Parathyroid adenoma (tissue), 2 donors: ENCODE data around the gene EDIL3.

Source experiments
- H2AFZ ChIP-seq: fragments of 300-600 bp; sonication (generic); one replicate; pipeline ENCODE4 v1.7.0; 2017; ENCODE audit warnings: antibody characterized with exemption, mild to moderate bottlenecking
- H3K27ac ChIP-seq: fragments of 300-600 bp; sonication (generic); one replicate; pipeline ENCODE4 v1.7.0; 2017
- H3K27me3 ChIP-seq: fragments of 300-600 bp; sonication (generic); one replicate; pipeline ENCODE4 v1.7.0; 2017; ENCODE audit warnings: low read length; ENCODE audit not compliant: control insufficient read depth, insufficient read depth
- H3K36me3 ChIP-seq: fragments of 300-600 bp; sonication (generic); one replicate; pipeline ENCODE4 v1.7.0; 2017; ENCODE audit warnings: low read length; ENCODE audit not compliant: control insufficient read depth, insufficient read depth
- H3K4me1 ChIP-seq: fragments of 300-600 bp; sonication (generic); one replicate; pipeline ENCODE4 v1.7.0; 2017; ENCODE audit warnings: control low read depth
- H3K4me2 ChIP-seq: fragments of 300-600 bp; sonication (generic); one replicate; pipeline ENCODE4 v1.7.0; 2017; ENCODE audit warnings: low read length
- H3K4me3 ChIP-seq: fragments of 300-600 bp; sonication (generic); one replicate; pipeline ENCODE4 v1.7.0; 2017; ENCODE audit warnings: low read depth, low read length
- H3K79me2 ChIP-seq: fragments of 300-600 bp; sonication (generic); one replicate; pipeline ENCODE4 v1.7.0; 2017; ENCODE audit warnings: control low read depth
- H3K9ac ChIP-seq: fragments of 300-600 bp; sonication (generic); one replicate; pipeline ENCODE4 v1.7.0; 2017; ENCODE audit warnings: mild to moderate bottlenecking
- H3K9me3 ChIP-seq: fragments of 300-600 bp; sonication (generic); one replicate; pipeline ENCODE4 v1.7.0; 2017; ENCODE audit warnings: low read length; ENCODE audit not compliant: control insufficient read depth
- CTCF ChIP-seq: fragments of 300-600 bp; sonication (generic); IDR thresholded peaks from one replicate; pipeline ENCODE4 v1.7.0; 2017; ENCODE audit warnings: antibody characterized with exemption, mild to moderate bottlenecking
- donor health status: primary hyperparathyroidism.

The EDIL3 gene

GRCh38 chr5:83957188-83957587 lies 427.5 kb downstream of the EDIL3 start:
- Histone ChIP-seq H3K4me1 (no peaks in the 10 kb centered on the region), H3K9me3 (no peaks in the 10 kb centered on the region), H2AFZ (no peak overlapping the region), H3K4me3 (no peak overlapping the region), H3K9ac (no peak overlapping the region), H3K27ac (no peak overlapping the region), H3K27me3 (no peaks in the 10 kb centered on the region), H3K4me2 (no peak overlapping the region), H3K79me2 (no peaks in the 10 kb centered on the region), H3K36me3 (no peaks in the 10 kb centered on the region)
- no peak for TF ChIP-seq CTCF

- no peak for TF ChIP-seq CTCF
- Histone ChIP-seq H3K27ac (no peak overlapping the region), H3K27me3 (no peaks in the 10 kb centered on the region), H3K4me3 (no peak overlapping the region), H2AFZ (no peak overlapping the region), H3K9me3 (no peaks in the 10 kb centered on the region), H3K4me1 (no peaks in the 10 kb centered on the region), H3K79me2 (no peaks in the 10 kb centered on the region), H3K36me3 (no peaks in the 10 kb centered on the region), H3K9ac (no peak overlapping the region), H3K4me2 (no peak overlapping the region)
Observed at GRCh38 chr5:83956386-83956785, 428.3 kb downstream of the EDIL3 start.

GRCh38 chr5:83955916-83956315 lies 428.8 kb downstream of the EDIL3 start:
- H3K9ac ChIP-seq: no peak overlapping the region
- H3K36me3 ChIP-seq: no peaks in the 10 kb centered on the region
- no peaks in the 10 kb centered on the region for H3K27me3 ChIP-seq
- H3K79me2 ChIP-seq: no peaks in the 10 kb centered on the region
- H3K4me2 ChIP-seq: no peak overlapping the region
- H3K4me3 ChIP-seq: no peak overlapping the region
- H2AFZ ChIP-seq: no peak overlapping the region
- H3K9me3 ChIP-seq: no peaks in the 10 kb centered on the region
- H3K4me1 ChIP-seq: no peaks in the 10 kb centered on the region
- no peak overlapping the region for H3K27ac ChIP-seq
- no peak for TF ChIP-seq CTCF

GRCh38 chr5:83947763-83948162 lies 436.9 kb downstream of the EDIL3 start:
- no peaks in the 10 kb centered on the region for H3K36me3 ChIP-seq

More at GRCh38 chr5:83947763-83948162, 436.9 kb downstream of the EDIL3 start:
- Histone ChIP-seq H3K9me3 (no peaks in the 10 kb centered on the region), H2AFZ (no peak overlapping the region), H3K4me2 (no peak overlapping the region), H3K4me3 (no peak overlapping the region), H3K79me2 (no peaks in the 10 kb centered on the region), H3K9ac (no peak overlapping the region), H3K27ac (no peak overlapping the region), H3K4me1 (no peaks in the 10 kb centered on the region), H3K27me3 (no peaks in the 10 kb centered on the region)
- TF ChIP-seq CTCF: no peak
